Measurements from ENCODE around the gene CENPT. TPM values are rescaled to one million over a fixed set of nuclear protein-coding genes. Genes with fewer than 3 reads are reported as not detected.

The CENPT gene
- total and polyA plus RNA-seq, 8 donors: 19.6 to 143 (median 31.4) TPM

DNA sequence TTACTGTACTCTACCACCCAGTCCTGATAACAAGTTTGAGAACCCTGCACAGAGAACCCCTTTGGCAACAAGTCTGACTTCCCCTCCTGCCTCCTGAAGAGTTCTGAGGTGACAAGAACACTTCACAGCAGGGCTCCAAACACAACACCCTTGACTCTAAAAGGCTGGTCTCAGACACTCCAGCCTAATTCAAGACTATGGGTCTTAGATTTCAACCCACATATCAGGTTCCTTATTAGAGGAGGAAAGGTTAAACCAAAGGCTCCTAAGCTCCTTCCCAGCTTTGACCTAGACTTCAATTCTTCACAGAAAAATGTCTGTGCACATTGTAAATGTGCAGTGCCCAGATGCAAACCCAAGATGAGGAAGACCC, 64.2 kb downstream of the CENPT start:
- FAIRE-seq (no peak), DNase-seq (no peak), ATAC-seq (no peak)
- intact Hi-C loops (cut with DNase I): no loop called here
- TF ChIP-seq, protein P1, sequence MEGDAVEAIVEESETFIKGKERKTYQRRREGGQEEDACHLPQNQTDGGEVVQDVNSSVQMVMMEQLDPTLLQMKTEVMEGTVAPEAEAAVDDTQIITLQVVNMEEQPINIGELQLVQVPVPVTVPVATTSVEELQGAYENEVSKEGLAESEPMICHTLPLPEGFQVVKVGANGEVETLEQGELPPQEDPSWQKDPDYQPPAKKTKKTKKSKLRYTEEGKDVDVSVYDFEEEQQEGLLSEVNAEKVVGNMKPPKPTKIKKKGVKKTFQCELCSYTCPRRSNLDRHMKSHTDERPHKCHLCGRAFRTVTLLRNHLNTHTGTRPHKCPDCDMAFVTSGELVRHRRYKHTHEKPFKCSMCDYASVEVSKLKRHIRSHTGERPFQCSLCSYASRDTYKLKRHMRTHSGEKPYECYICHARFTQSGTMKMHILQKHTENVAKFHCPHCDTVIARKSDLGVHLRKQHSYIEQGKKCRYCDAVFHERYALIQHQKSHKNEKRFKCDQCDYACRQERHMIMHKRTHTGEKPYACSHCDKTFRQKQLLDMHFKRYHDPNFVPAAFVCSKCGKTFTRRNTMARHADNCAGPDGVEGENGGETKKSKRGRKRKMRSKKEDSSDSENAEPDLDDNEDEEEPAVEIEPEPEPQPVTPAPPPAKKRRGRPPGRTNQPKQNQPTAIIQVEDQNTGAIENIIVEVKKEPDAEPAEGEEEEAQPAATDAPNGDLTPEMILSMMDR (IDR thresholded peaks at IDR 0.05): no peak
- Histone ChIP-seq H3K27ac (no peak overlapping the region), H3K36me3 (no peaks in the 10 kb centered on the region), H3K27me3 (no peaks in the 10 kb centered on the region), H3K4me1 (peaks cover 10 to 24% (median 11%) of the 10 kb centered on the region in 3 donors), H3K9me3 (no peaks in the 10 kb centered on the region), H3K4me3 (no peak overlapping the region)

DNA sequence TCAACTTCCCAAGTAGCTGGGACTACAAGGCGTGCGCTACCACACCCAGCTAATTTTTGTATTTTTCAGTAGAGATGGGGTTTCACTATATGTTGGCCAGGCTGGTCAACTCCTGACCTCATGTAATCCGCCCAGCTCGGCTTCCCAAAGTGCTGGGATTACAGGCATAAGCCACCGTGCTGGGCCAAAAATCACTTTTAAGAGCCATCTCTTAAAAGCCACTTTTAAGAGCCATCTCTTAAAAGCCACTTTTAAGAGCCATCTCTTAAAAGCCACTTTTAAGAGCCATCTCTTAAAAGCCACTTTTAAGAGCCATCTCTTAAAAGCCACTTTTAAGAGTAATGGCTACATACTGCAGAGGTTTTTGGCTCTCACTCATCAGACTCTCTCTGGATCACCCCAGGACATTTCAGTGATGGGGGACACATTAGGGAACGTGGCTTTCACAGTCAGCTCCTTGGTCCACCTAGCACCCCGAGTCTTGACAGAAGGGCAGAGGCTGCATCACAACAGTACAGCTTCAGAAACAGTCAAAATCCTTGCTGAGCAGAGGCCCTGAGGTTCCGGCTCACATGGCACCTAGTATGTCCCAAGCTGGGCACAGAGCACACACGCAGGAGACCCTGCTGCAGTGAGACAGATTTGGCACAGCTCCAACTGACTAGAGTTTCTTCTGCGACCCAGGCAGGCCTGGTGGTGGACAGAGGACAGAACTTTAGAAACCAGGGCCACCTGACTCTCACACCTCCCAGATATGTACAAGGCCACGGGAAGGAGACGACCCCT, 64.7 kb downstream of the CENPT start:
- Histone ChIP-seq H3K27ac (no peak overlapping the region), H3K27me3 (no peaks in the 10 kb centered on the region), H3K4me1 (peaks cover 10 to 24% (median 11%) of the 10 kb centered on the region in 3 donors), H3K4me3 (no peak overlapping the region), H3K36me3 (no peaks in the 10 kb centered on the region), H3K9me3 (no peaks in the 10 kb centered on the region)
- WGBS, 2 donors: 89 to 92% methylated on average over 12 of the region's 12 CpGs
- TF ChIP-seq, protein P1 (IDR thresholded peaks at IDR 0.05): no peak
- intact Hi-C loops (cut with DNase I): no loop called here
- no peak for ATAC-seq
- DNase-seq: no peak
- peak; percentile 61 for FAIRE-seq

DNA sequence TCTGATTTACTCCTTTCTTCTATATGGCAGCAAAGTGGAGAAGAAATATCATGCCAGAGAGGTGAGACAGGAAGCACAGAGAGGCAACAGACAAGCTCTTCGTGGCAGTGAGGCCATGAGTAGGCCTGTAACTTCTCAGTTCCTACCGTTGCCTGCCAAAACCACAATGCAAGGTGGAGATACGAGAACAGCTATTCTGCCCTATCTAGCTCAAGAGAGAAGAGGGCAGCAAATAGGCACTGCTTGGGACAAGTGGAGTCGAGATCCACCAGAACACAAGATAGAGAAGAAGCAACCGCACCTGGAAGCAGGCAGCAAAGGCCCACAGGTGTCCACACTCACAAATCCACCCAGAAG, 66.0 kb downstream of the CENPT start:
- WGBS, 2 donors: 68 to 74% methylated on average over 5 of the region's 5 CpGs

DNA sequence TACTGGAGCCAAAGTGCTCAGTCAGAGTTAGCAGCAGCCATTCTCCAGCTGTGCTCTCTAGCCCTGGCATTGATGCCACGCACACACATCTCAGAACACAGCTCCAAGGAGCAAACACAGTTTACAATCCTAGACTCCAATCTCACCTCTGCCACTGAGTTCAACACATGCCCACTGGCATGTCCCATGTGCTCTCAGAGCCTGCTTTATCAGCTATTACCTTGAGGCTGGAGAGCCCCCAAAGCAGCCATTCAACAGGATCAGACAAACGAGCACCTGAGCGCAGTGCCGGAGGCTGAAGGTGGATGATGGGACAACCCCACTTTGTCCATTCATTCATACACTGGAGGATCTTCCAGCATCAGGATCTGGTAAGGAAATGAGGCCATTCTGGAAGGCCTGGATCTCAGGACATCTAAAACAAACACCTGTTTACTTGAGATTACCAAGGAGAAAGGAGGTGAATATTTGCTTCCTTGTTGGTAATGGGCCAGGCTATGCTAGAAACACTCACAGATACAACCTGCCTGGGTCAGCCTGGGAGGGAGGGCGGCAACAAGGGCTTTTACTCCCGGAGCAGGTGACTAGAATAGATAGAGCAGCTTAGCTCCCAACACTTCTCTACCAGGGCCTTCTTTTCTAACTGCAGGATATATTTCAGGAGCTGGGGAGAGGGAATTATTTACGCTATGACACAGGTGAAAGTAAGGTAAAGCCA, 66.5 kb downstream of the CENPT start:
- Histone ChIP-seq H3K4me3 (no peak overlapping the region), H3K4me1 (peaks cover 10 to 24% (median 11%) of the 10 kb centered on the region in 3 donors), H3K36me3 (no peaks in the 10 kb centered on the region), H3K27ac (peak overlapping the region in 1 of 4 donors; percentile 17), H3K9me3 (no peaks in the 10 kb centered on the region), H3K27me3 (no peaks in the 10 kb centered on the region)
- 78 to 80% methylated on average over 7 of the region's 7 CpGs for WGBS, 2 donors
- DNase-seq (no peak), ATAC-seq (peak; percentile 60 to 85 (median 68)), FAIRE-seq (no peak)
- TF ChIP-seq, protein P1 (IDR thresholded peaks at IDR 0.05): no peak
- intact Hi-C loops (cut with DNase I): no loop called here

More for the DNA sequence above, 66.0 kb downstream of the CENPT start:
- DNase-seq (no peak), FAIRE-seq (no peak), ATAC-seq (no peak)
- intact Hi-C loops (cut with DNase I): no loop called here
- no peaks in the 10 kb centered on the region for H3K27me3 ChIP-seq
- no peaks in the 10 kb centered on the region for H3K36me3 ChIP-seq
- TF ChIP-seq, protein P1 (IDR thresholded peaks at IDR 0.05): no peak
- peaks cover 10 to 24% (median 11%) of the 10 kb centered on the region in 3 donors for H3K4me1 ChIP-seq
- H3K4me3 ChIP-seq: no peak overlapping the region
- H3K27ac ChIP-seq: no peak overlapping the region
- no peaks in the 10 kb centered on the region for H3K9me3 ChIP-seq
